GM12878 (cell line): ENCODE results near the gene NIPA2. TPM values are rescaled to one million over a fixed set of nuclear protein-coding genes. Genes with fewer than 3 reads are reported as not detected.

ENCODE experiments used
- ATAC-seq: fragments of 200-7000 bp; cut with Tn5 transposase; 3 replicates; pipeline ENCODE4 v1.9.1; 2020; ENCODE audit warnings: mild to moderate bottlenecking, moderate library complexity
- BruUV-seq: library from RNA; stranded (reverse); fragments of 400-500 nt; replicated peaks from 2 replicates; lab custom pipeline; 2021; lab: Mats Ljungman, UMichigan
- CTCF ChIA-PET: fragments of 300-600 bp; sonication (Branson Sonifier 250); formaldehyde crosslinking; extraction: SDS; loops from one replicate; lab custom pipeline; 2021; ENCODE audit warnings: inconsistent platforms; lab: Yijun Ruan, JAX
- POLR2A ChIA-PET: fragments of 350-600 bp; formaldehyde crosslinking; extraction: SDS; loops from one replicate; lab custom pipeline; 2021; ENCODE audit warnings: inconsistent platforms; lab: Charles Lee
- RAD21 ChIA-PET: fragments of 300-600 bp; sonication (Branson Sonifier 250); formaldehyde crosslinking; loops from one replicate; lab custom pipeline; 2023; ENCODE audit warnings: antibody characterized with exemption; ENCODE audit not compliant: unreplicated experiment; lab: Charles Lee
- SMC1A ChIA-PET: fragments of 300-600 bp; sonication (Branson Sonifier 250); formaldehyde crosslinking; loops from one replicate; lab custom pipeline; 2023; ENCODE audit not compliant: unreplicated experiment, uncharacterized antibody; lab: Charles Lee
- DNase-seq: peaks from one replicate; pipeline ENCODE4 v3.0.0-alpha.2; 2011; ENCODE audit warnings: low read depth, low spot score
- FAIRE-seq: peaks from 3 replicates; lab custom pipeline; 2011; peaks lifted over from hg19 to GRCh38; lab: Jason Lieb, UNC
- H2AFZ ChIP-seq: 2 replicates; pipeline ENCODE4 v1.6.0; 2011; ENCODE audit warnings: low read depth, low read length, control low read depth; ENCODE audit not compliant: control insufficient read depth
- H3K27ac ChIP-seq: 2 replicates; pipeline ENCODE4 v1.5.1; 2011; ENCODE audit warnings: control low read depth; ENCODE audit not compliant: control insufficient read depth, insufficient read depth
- H3K27me3 ChIP-seq, 2 experiments: replicated peaks in 1 of 2; 2 replicates each; pipeline versions ENCODE4 v1.6.0 to v1.6.1; 2011; ENCODE audit warnings: low read length in 1 of 2; ENCODE audit not compliant: control insufficient read depth in 2 of 2, insufficient read depth in 2 of 2
- H3K36me3 ChIP-seq, 2 experiments: 2 replicates each; pipeline ENCODE4 v1.5.1; 2011; ENCODE audit warnings: low read length in 1 of 2; ENCODE audit not compliant: control insufficient read depth in 2 of 2, insufficient read depth in 2 of 2
- H3K4me1 ChIP-seq: 2 replicates; pipeline ENCODE4 v1.6.1; 2011; ENCODE audit warnings: mild to moderate bottlenecking, low read length, moderate library complexity, mixed read lengths; ENCODE audit not compliant: control insufficient read depth, insufficient read depth
- H3K4me2 ChIP-seq: 2 replicates; pipeline ENCODE4 v1.6.0; 2011; ENCODE audit warnings: control low read depth; ENCODE audit not compliant: control insufficient read depth, insufficient read depth
- H3K4me3 ChIP-seq: fragments of 200-600 bp; sonication (generic); 2 replicates; pipeline ENCODE4 v1.5.1; 2016
- H3K79me2 ChIP-seq: 2 replicates; pipeline ENCODE4 v1.6.0; 2011; ENCODE audit warnings: low read length; ENCODE audit not compliant: control insufficient read depth, insufficient read depth
- H3K9ac ChIP-seq: 2 replicates; pipeline ENCODE4 v1.8.0; 2011; ENCODE audit warnings: low read length, control low read depth, mixed read lengths; ENCODE audit not compliant: control insufficient read depth, insufficient read depth
- H3K9me3 ChIP-seq: replicated peaks from 3 replicates; pipeline ENCODE4 v1.5.1; 2011; ENCODE audit warnings: mild to moderate bottlenecking, low read length; ENCODE audit not compliant: control insufficient read depth, insufficient read depth
- H4K20me1 ChIP-seq: 2 replicates; pipeline ENCODE4 v1.6.0; 2011; ENCODE audit not compliant: control insufficient read depth, insufficient read depth
- EED ChIP-seq: sonication (generic); IDR thresholded peaks from 2 replicates; pipeline ENCODE4 v1.6.1; 2016; ENCODE audit warnings: antibody characterized with exemption, low read depth
- HDAC6 ChIP-seq: fragments of 200-600 bp; sonication (generic); IDR thresholded peaks from one replicate; pipeline ENCODE4 v1.8.0; 2017; ENCODE audit warnings: antibody characterized with exemption; ENCODE audit not compliant: unreplicated experiment
- KDM1A ChIP-seq: fragments of 200-600 bp; sonication (generic); IDR thresholded peaks from 2 replicates; pipeline ENCODE4 v1.6.1; 2016; ENCODE audit warnings: borderline replicate concordance
- POU2F2 ChIP-seq: IDR thresholded peaks from 3 replicates; pipeline ENCODE4 v1.6.1; 2011; ENCODE audit warnings: low read depth, mild to moderate bottlenecking, low read length, borderline replicate concordance
- SIX5 ChIP-seq: IDR thresholded peaks from 2 replicates; pipeline ENCODE4 v1.6.1; 2011; ENCODE audit warnings: mild to moderate bottlenecking, low read depth, low read length, moderate library complexity; ENCODE audit not compliant: severe bottlenecking
- SRF ChIP-seq, 2 experiments: IDR thresholded peaks; 2 replicates each; pipeline ENCODE4 v1.6.1; 2011; ENCODE audit warnings: low read depth in 2 of 2, low read length in 2 of 2, mild to moderate bottlenecking in 1 of 2, moderate library complexity in 1 of 2
- TAF1 ChIP-seq: IDR thresholded peaks from 2 replicates; pipeline ENCODE4 v1.6.1; 2011; ENCODE audit warnings: mild to moderate bottlenecking, low read depth, low read length, borderline replicate concordance
- ZNF384 ChIP-seq: IDR thresholded peaks from 2 replicates; pipeline ENCODE4 v1.6.1; 2012; ENCODE audit warnings: low read depth, mild to moderate bottlenecking, low read length, improper control_type of control experiment, borderline replicate concordance
- WGBS: methylation state at CpG from one replicate; pipeline ENCODE4 v1.1.6; 2016; ENCODE audit warnings: low lambda C conversion rate; ENCODE audit not compliant: insufficient replicate concordance, insufficient coverage; ENCODE audit errors: missing lambda C conversion rate; 5-methylcytosine and 5-hydroxymethylcytosine counted together
- in situ Hi-C: fragments of 300-500 bp; cut with MboI; formaldehyde crosslinking; loops from 9 replicates; pipeline ENCODE4 v1.14.3; 2018; ENCODE audit warnings: mixed read lengths
- intact Hi-C: fragments of 100-400 bp; cut with micrococcal nuclease; formaldehyde crosslinking; loops from one replicate; pipeline ENCODE4 v1.14.2; 2022; ENCODE audit not compliant: unreplicated experiment
- polyA plus RNA-seq, 11 experiments: library from polyadenylated mRNA; depleted of rRNA in 4 of 11; unstranded in 6 of 11; stranded (reverse) in 5 of 11; fragments of >200 nt; fragmentation: Nextera tagmentation in 4 of 11; fragmentation: Illumina TruSeq in 1 of 11; extraction: Ambion mirVana in 4 of 11; extraction: Trizol in 1 of 11; gene quantifications; 1 replicate in 1 of 11; 2 replicates in 10 of 11; pipeline versions ENCODE4 v1.2.1 to v1.2.3, GENCODE V29; 2011 to 2016; ENCODE audit warnings: inconsistent platforms in 2 of 11, missing spikeins in 2 of 11, low read depth in 1 of 11
- total RNA-seq, 4 experiments: library from RNA; depleted of rRNA in 3 of 4; stranded (reverse); fragments of >200 nt in 3 of 4; fragmentation: Illumina TruSeq in 1 of 4; extraction: Trizol in 1 of 4; gene quantifications; 2 replicates each; pipeline versions ENCODE4 v1.2.1 to v1.2.3, GENCODE V29; 2013 to 2021
- TF ChIP-seq, protein P1 (sequence below): fragments of 450-650 bp; IDR thresholded peaks from 2 replicates; pipeline ENCODE4 v1.6.1; 2017; ENCODE audit warnings: mild to moderate bottlenecking, moderate library complexity

Gene NIPA2
- total and polyA plus RNA-seq, 10 of the 15 experiments (the other 5 are each of a cell fraction or from before 2014, with no cell fraction given), result 24.4 to 159 (median 96.5) TPM

GRCh38 chr15:22796079-22796478 is 42.4 kb upstream of the NIPA2 start:
- H3K4me2 ChIP-seq, result peak overlapping the region; percentile 92

GRCh38 chr15:22799902-22800301 is 38.6 kb upstream of the NIPA2 start:
- ATAC-seq (no peak), FAIRE-seq (no peak), DNase-seq (no peak)
- Histone ChIP-seq H3K9ac (no peak overlapping the region), H3K4me3 (no peak overlapping the region), H3K4me2 (no peak overlapping the region), H3K27me3 (no peaks in the 10 kb centered on the region), H3K4me1 (peaks cover 28% of the 10 kb centered on the region), H2AFZ (no peak overlapping the region), H4K20me1 (no peaks in the 10 kb centered on the region), H3K27ac (no peak overlapping the region), H3K79me2 (peaks cover 46% of the 10 kb centered on the region), H3K9me3 (no peaks in the 10 kb centered on the region; the same call in 2 of the 3 replicates), H3K36me3 (peaks cover 0 to 2% of the 10 kb centered on the region in 2 experiments; a peak in 1 of 4 replicates)
- RAD21 ChIA-PET, result no interaction called here
- SMC1A ChIA-PET, result interaction anchor here (2.4 kb wide), 1 partner anchor 9 kb away, joined by 9 read pairs; no protein-coding TSS in a partner anchor
- CTCF ChIA-PET, result no interaction called here
- POLR2A ChIA-PET, result interaction anchor here (1.4 to 2.8 kb wide), 2 partner anchors 9 to 40 kb away, joined by 3 to 23 read pairs; no protein-coding TSS in a partner anchor
- in situ Hi-C loops (no loop called here), intact Hi-C loops (no loop called here)
- BruUV-seq, result no TSS peak
- TF ChIP-seq HDAC6, result no peak
- TF ChIP-seq SRF (IDR thresholded peaks at IDR 0.05; ENCODE audit: low read depth in 2 of 2, low read length in 2 of 2), result no peak
- no peak for TF ChIP-seq POU2F2
- TF ChIP-seq, protein P1, sequence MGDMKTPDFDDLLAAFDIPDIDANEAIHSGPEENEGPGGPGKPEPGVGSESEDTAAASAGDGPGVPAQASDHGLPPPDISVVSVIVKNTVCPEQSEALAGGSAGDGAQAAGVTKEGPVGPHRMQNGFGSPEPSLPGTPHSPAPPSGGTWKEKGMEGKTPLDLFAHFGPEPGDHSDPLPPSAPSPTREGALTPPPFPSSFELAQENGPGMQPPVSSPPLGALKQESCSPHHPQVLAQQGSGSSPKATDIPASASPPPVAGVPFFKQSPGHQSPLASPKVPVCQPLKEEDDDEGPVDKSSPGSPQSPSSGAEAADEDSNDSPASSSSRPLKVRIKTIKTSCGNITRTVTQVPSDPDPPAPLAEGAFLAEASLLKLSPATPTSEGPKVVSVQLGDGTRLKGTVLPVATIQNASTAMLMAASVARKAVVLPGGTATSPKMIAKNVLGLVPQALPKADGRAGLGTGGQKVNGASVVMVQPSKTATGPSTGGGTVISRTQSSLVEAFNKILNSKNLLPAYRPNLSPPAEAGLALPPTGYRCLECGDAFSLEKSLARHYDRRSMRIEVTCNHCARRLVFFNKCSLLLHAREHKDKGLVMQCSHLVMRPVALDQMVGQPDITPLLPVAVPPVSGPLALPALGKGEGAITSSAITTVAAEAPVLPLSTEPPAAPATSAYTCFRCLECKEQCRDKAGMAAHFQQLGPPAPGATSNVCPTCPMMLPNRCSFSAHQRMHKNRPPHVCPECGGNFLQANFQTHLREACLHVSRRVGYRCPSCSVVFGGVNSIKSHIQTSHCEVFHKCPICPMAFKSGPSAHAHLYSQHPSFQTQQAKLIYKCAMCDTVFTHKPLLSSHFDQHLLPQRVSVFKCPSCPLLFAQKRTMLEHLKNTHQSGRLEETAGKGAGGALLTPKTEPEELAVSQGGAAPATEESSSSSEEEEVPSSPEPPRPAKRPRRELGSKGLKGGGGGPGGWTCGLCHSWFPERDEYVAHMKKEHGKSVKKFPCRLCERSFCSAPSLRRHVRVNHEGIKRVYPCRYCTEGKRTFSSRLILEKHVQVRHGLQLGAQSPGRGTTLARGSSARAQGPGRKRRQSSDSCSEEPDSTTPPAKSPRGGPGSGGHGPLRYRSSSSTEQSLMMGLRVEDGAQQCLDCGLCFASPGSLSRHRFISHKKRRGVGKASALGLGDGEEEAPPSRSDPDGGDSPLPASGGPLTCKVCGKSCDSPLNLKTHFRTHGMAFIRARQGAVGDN, result no peak
- no peak for TF ChIP-seq SIX5
- no peak for TF ChIP-seq EED
- TF ChIP-seq KDM1A, result no peak
- TF ChIP-seq ZNF384, result peak; percentile 12; the same call in 1 of the 2 replicates
- 48% methylated on average over 2 of the region's 2 CpGs for WGBS

More at GRCh38 chr15:22796079-22796478, 42.4 kb upstream of the NIPA2 start:
- DNase-seq (no peak), ATAC-seq (peak; percentile 27), FAIRE-seq (no peak)
- H3K79me2 ChIP-seq, result peaks cover 59% of the 10 kb centered on the region
- RAD21 ChIA-PET, result interaction anchor here (1.1 to 3.6 kb wide), 7 partner anchors 9 to 130 kb away, joined by 3 to 20 read pairs (median 4); partner anchors contain the start of genes NIPA1 and NIPA2
- SMC1A ChIA-PET, result interaction anchor here (1.4 to 3.2 kb wide), 4 partner anchors 8 to 44 kb away, joined by 5 to 18 read pairs (median 6); no protein-coding TSS in a partner anchor
- no TSS peak for BruUV-seq
- TF ChIP-seq TAF1, result no peak
- H3K9ac ChIP-seq, result peak overlapping the region; percentile 87
- H3K9me3 ChIP-seq, result no peaks in the 10 kb centered on the region; the same call in 2 of the 3 replicates
- H3K36me3 ChIP-seq, result peaks cover 0 to 5% of the 10 kb centered on the region in 2 experiments; a peak in 2 of 4 replicates
- H3K27ac ChIP-seq, result peak overlapping the region; percentile 98
- peaks cover 30% of the 10 kb centered on the region for H3K4me1 ChIP-seq
- CTCF ChIA-PET, result interaction anchor here (0.7 to 1.9 kb wide), 2 partner anchors 14 to 44 kb away, joined by 3 to 9 read pairs; no protein-coding TSS in a partner anchor
- POLR2A ChIA-PET, result interaction anchor here (1.1 to 1.6 kb wide), 3 partner anchors 11 to 61 kb away, joined by 3 to 4 read pairs (median 4); no protein-coding TSS in a partner anchor
- H2AFZ ChIP-seq, result no peak overlapping the region
- H3K27me3 ChIP-seq, result no peaks in the 10 kb centered on the region
- in situ Hi-C loops, result no loop called here
- H3K4me3 ChIP-seq, result peak overlapping the region; percentile 47; the same call in 1 of the 2 replicates
- intact Hi-C loops, result loop anchor here (2.0 kb wide), 2 partner anchors 15 to 43 kb away; partner anchors contain the start of gene NIPA2
- no peaks in the 10 kb centered on the region for H4K20me1 ChIP-seq
